ENCODE measurements around the gene ISL1.

The ISL1 gene

DNA sequence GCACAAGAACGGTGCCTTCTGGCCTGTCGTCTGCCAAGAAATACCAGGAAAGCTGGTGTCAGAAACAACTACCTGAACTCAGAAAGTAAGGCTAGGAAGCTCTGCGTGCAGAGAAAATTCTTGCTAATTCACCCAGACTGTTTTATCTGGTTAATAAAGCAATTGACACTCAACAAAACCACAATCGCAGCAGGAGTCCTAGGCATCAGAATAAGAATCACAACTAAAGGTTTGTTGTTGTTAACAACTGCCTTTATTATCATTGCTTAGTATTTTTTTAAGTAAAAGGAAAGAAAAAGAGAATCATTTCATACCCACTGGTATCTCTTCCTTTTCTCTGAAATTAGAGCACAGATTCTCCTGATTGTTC lies 3.9 kb upstream of the ISL1 start:
- TF ChIP-seq ZFX (IDR thresholded peaks at IDR 0.05; ENCODE audit: borderline replicate concordance) = no peak
- TF ChIP-seq, protein P1, sequence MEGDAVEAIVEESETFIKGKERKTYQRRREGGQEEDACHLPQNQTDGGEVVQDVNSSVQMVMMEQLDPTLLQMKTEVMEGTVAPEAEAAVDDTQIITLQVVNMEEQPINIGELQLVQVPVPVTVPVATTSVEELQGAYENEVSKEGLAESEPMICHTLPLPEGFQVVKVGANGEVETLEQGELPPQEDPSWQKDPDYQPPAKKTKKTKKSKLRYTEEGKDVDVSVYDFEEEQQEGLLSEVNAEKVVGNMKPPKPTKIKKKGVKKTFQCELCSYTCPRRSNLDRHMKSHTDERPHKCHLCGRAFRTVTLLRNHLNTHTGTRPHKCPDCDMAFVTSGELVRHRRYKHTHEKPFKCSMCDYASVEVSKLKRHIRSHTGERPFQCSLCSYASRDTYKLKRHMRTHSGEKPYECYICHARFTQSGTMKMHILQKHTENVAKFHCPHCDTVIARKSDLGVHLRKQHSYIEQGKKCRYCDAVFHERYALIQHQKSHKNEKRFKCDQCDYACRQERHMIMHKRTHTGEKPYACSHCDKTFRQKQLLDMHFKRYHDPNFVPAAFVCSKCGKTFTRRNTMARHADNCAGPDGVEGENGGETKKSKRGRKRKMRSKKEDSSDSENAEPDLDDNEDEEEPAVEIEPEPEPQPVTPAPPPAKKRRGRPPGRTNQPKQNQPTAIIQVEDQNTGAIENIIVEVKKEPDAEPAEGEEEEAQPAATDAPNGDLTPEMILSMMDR (IDR thresholded peaks at IDR 0.05) = no peak
- no peak overlapping the region for H3K27ac ChIP-seq

DNA sequence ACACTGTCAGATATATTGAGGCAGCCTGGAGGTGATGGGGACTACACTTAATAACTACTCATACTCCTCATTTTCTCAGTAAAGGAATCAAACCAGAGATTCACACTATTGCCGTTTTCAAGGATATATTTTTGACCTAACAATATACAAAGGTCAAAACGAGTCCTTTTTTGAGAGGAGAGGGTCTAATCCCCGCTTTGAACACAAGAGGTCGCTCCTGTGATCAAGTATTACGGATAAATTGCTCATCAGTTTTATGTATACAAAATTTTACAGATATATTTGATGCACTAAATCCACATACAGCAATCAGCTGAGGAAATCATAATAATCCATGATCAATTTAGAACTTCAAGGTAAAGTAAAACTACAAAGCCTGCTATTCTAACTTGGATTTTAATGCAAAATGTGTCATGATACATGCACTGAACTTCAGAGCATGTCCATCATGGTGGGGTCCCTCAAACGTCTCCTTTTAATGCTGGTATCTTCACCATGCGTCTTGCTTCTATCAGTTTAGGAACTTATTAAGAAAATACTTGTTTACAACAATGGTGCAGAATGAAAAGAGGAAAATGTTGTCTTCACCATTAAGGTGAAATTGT lies 2.5 kb upstream of the ISL1 start:
- TF ChIP-seq ZFX (IDR thresholded peaks at IDR 0.05; ENCODE audit: borderline replicate concordance) = no peak
- TF ChIP-seq, protein P1 (IDR thresholded peaks at IDR 0.05) = peak; percentile 84

DNA sequence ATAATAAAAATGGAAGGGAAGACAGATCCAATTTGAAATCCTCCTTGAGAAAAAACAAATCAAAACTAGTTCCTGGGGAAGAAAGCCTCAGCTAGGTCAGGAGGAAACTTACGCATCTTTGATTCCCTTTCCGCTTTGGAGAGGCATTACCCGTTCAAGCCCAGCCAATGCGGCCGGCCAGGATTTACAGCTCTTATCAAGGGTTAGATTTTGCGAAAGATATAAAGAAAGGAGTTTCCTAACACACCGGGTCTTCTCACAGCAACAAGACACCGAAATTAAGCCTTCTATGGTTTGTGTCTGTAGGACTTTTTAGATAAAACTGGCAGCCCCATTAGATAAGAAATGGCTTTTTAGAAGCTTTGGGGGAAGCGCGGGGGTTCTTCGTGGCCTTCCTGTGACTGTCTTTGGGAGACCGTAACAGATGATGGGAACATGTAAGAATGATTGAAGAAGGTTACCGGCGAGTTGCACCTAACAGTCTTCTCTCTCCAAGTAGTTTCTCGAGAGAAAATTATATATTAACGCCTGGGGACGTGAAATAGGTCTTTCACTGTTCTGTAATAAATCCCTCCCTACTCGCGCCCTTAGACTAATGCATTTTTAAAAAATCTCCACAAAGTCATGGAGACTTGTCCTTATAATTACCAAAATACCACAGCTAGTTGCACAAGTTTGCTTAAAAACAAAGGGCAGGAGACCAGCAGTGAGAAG lies 1.3 kb upstream of the ISL1 start:
- TF ChIP-seq, protein P1 (IDR thresholded peaks at IDR 0.05) = no peak
- TF ChIP-seq ZFX (IDR thresholded peaks at IDR 0.05; ENCODE audit: borderline replicate concordance) = no peak
- H3K27ac ChIP-seq = peak overlapping the region; percentile 66

More for the DNA sequence above, 2.5 kb upstream of the ISL1 start:
- H3K27ac ChIP-seq = no peak overlapping the region

DNA sequence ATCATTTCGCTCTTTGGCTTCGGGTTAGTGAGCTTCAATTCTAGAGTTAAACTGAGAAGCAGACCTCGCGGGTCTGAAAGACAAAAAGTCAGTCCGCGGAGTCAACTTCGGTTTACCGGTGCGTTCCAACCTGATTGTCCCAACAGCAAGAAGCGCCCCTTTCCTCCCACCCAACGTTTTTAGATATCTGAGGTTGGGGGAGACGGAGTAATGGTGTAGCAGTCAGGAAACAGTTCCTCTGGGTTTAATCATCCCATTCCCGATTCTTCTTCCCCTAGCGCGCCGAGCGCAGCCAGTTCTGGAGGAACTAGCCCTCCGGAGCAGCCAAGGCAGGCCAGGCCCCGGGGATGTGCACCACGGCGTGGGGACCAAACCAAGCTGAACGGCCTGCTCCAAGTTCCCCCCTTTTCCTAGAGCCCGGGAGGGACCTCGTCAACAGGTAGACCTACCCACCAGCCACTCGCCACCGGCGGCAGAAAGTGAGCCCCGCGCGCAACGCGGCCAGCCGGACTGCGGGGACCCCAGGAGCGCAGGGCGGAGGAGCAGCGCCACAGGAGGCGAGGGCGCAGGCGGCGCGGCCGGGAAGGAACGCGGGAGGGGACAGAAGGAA lies 622 bp upstream of the ISL1 start:
- TF ChIP-seq, protein P1 (IDR thresholded peaks at IDR 0.05) = no peak; the same call in 1 of the 2 replicates
- TF ChIP-seq ZFX (IDR thresholded peaks at IDR 0.05; ENCODE audit: borderline replicate concordance) = no peak
- H3K27ac ChIP-seq = peak overlapping the region; percentile 66

DNA sequence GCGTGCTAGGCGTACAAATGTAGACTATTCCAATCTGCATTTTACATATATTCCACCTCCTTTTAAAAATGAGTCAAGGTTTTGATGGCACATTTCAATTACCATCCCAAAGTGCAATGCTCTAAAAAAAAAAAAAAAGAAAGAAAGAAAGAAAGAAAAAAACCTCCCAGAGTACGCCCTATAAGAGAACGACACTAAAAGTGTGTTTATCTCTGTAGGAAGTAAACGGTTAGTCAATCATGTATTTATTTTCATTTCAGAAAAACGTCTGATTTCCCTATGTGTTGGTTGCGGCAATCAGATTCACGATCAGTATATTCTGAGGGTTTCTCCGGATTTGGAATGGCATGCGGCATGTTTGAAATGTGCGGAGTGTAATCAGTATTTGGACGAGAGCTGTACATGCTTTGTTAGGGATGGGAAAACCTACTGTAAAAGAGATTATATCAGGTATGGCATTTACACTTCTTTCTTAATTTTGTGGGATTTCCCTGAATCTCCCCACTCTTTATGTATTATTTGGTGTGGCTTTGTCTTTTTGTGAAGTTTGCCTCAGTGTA lies 1.1 kb downstream of the ISL1 start:
- TF ChIP-seq, protein P1 (IDR thresholded peaks at IDR 0.05) = no peak
- TF ChIP-seq ZFX (IDR thresholded peaks at IDR 0.05; ENCODE audit: borderline replicate concordance) = no peak
- no peak overlapping the region for H3K27ac ChIP-seq

DNA sequence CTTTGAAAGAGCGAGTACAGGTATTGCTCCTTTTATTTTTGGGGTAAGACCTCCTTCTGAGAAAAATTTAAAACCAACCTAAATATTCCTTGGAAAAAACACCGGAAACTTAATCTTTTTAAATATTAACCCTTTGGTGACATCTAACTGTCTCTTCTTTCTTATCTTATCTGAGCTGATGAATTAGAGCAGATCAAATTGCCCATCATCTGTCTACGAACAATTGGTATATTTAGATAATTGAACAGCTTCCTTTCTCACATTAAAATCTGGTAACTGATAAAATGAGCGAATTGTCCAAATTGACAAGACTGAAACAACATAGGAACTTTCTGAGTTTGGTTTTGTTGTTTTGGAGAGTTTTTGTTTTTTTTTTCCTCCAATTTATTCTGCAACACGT lies 2.0 kb downstream of the ISL1 start:
- H3K27ac ChIP-seq = no peak overlapping the region
- TF ChIP-seq, protein P1 (IDR thresholded peaks at IDR 0.05) = no peak
- TF ChIP-seq ZFX (IDR thresholded peaks at IDR 0.05; ENCODE audit: borderline replicate concordance) = no peak
